ENCODE results near the gene ICOS. TPM values are rescaled to one million over a fixed set of nuclear protein-coding genes. Genes with fewer than 3 reads are reported as not detected.

The ICOS gene
- total and polyA plus RNA-seq, 2 donors (not counting 3 experiments of a cell fraction or from before 2014, with no cell fraction given) = not detected

DNA sequence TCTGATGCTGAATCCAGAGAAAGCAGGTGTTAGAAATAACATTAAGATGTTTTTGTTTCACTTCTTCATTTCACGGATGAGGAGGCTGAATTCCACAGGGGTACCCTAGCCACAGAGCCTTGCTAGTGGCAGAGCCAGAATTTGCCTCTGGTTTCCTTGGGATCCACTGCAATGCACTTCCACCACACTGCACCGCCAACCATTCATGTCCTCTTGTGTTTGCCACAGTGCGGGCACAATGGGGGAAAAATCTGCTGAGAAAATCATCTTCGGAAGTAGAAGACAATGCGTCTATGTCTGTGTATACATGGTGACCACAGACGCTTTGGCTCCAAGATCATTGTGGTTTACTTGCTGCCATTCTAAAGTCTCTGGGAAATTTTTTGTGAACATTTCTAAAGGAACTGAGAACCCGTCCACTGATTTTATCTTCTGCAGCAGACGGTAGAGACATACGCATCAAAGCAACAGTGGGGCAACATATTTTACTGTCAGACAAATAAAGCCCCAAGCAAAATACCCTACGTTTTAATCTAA is 14.9 kb downstream of the ICOS start:
- TF ChIP-seq, protein P1, sequence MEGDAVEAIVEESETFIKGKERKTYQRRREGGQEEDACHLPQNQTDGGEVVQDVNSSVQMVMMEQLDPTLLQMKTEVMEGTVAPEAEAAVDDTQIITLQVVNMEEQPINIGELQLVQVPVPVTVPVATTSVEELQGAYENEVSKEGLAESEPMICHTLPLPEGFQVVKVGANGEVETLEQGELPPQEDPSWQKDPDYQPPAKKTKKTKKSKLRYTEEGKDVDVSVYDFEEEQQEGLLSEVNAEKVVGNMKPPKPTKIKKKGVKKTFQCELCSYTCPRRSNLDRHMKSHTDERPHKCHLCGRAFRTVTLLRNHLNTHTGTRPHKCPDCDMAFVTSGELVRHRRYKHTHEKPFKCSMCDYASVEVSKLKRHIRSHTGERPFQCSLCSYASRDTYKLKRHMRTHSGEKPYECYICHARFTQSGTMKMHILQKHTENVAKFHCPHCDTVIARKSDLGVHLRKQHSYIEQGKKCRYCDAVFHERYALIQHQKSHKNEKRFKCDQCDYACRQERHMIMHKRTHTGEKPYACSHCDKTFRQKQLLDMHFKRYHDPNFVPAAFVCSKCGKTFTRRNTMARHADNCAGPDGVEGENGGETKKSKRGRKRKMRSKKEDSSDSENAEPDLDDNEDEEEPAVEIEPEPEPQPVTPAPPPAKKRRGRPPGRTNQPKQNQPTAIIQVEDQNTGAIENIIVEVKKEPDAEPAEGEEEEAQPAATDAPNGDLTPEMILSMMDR (IDR thresholded peaks at IDR 0.05; ENCODE audit: extremely low read depth in 1 of 2, insufficient read depth in 1 of 2, low read depth in 1 of 2, low read length in 2 of 2) = no peak
- TF ChIP-seq POLR2A (IDR thresholded peaks at IDR 0.05; ENCODE audit: low read depth, low read length) = no peak
- TF ChIP-seq MYC (IDR thresholded peaks at IDR 0.05; ENCODE audit: low read depth, low read length) = no peak
- no peak for TF ChIP-seq JUN (IDR thresholded peaks at IDR 0.05; ENCODE audit: borderline replicate concordance, insufficient read depth, insufficient read length, low read depth)
- TF ChIP-seq EZH2 (IDR thresholded peaks at IDR 0.05; ENCODE audit: borderline replicate concordance, low read depth, low read length, severe bottlenecking) = no peak
- TF ChIP-seq POLR2AphosphoS5 (IDR thresholded peaks at IDR 0.05; ENCODE audit: insufficient read depth, low read depth, low read length) = no peak
- TF ChIP-seq FOS (IDR thresholded peaks at IDR 0.05; ENCODE audit: borderline replicate concordance, insufficient read depth, low read length) = no peak
- TF ChIP-seq GATA2 (IDR thresholded peaks at IDR 0.05; ENCODE audit: insufficient read depth, insufficient read length, low read depth, low read length) = no peak
- TF ChIP-seq, protein P2, sequence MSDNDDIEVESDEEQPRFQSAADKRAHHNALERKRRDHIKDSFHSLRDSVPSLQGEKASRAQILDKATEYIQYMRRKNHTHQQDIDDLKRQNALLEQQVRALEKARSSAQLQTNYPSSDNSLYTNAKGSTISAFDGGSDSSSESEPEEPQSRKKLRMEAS (IDR thresholded peaks at IDR 0.05; ENCODE audit: insufficient read depth, insufficient read length) = no peak
- FAIRE-seq (no peak), DNase-seq (ENCODE audit: low read depth, low spot score) (no peak)
- ChIA-PET CTCF (no interaction called here), POLR2A (no interaction called here)
- no TSS peak for BruUV-seq (replicated peaks)
- no peaks in the 10 kb centered on the region for H3K36me3 ChIP-seq (ENCODE audit: control insufficient read depth in 2 of 2, extremely low read depth in 1 of 2, insufficient read depth in 2 of 2, low read length in 2 of 2)
- H3K9me3 ChIP-seq (replicated peaks; ENCODE audit: control insufficient read depth, insufficient read depth, low read length) = no peaks in the 10 kb centered on the region
- no peaks in the 10 kb centered on the region for H3K79me2 ChIP-seq (ENCODE audit: control insufficient read depth, insufficient read depth, low read length)
- H3K4me3 ChIP-seq (replicated peaks in 1 of 3; ENCODE audit: insufficient read depth in 1 of 3, low read depth in 1 of 3, low read length in 3 of 3) = no peak overlapping the region
- H3K27me3 ChIP-seq (ENCODE audit: control insufficient read depth in 2 of 2, insufficient read depth in 2 of 2, low read length in 2 of 2) = peaks cover 2 to 3% of the 10 kb centered on the region in 2 experiments
- no peaks in the 10 kb centered on the region for H3K4me1 ChIP-seq (ENCODE audit: control insufficient read depth, extremely low read depth, insufficient read depth, low read length)
- intact Hi-C loops (cut with micrococcal nuclease) = no loop called here
- no peak overlapping the region for H2AFZ ChIP-seq (ENCODE audit: low read depth, low read length)
- H3K9ac ChIP-seq (replicated peaks; ENCODE audit: extremely low read depth, insufficient read depth, low read length) = no peak overlapping the region
- H3K9me1 ChIP-seq (replicated peaks; ENCODE audit: control insufficient read depth, extremely low read depth, insufficient read depth, low read length) = no peaks in the 10 kb centered on the region
- no peak overlapping the region for H3K27ac ChIP-seq (ENCODE audit: insufficient read depth, low read depth, low read length)
- dilution Hi-C loops (cut with MboI; ENCODE audit: extremely low pct_ligation_motif_present, low sequenced_read_pairs) = no loop called here
- no peak overlapping the region for H3K4me2 ChIP-seq (ENCODE audit: insufficient read depth, low read length)
- no peaks in the 10 kb centered on the region for H4K20me1 ChIP-seq (replicated peaks; ENCODE audit: control insufficient read depth, extremely low read depth, insufficient read depth, low read length)
